K562 (cell line): ENCODE data around the gene TREH. TPM values are rescaled to one million over a fixed set of nuclear protein-coding genes. Genes with fewer than 3 reads are reported as not detected.

Experiments
- ATAC-seq: fragments of 200-7000 bp; cut with Tn5 transposase; 3 replicates; pipeline ENCODE4 v1.9.1; 2020; ENCODE audit warnings: moderate library complexity
- BruUV-seq: library from RNA; stranded (reverse); fragments of 400-500 nt; replicated peaks from 2 replicates; lab custom pipeline; 2021; lab: Mats Ljungman, UMichigan
- CTCF ChIA-PET: fragments of 300-600 bp; formaldehyde crosslinking; extraction: SDS; loops from one replicate; lab custom pipeline; 2021; ENCODE audit warnings: low intra/inter-chr PET ratio; lab: Yijun Ruan, JAX
- POLR2A ChIA-PET: fragments of 300-600, 350-650 bp; sonication (Branson Sonifier 250); formaldehyde crosslinking; extraction: SDS; loops from one replicate; lab custom pipeline; 2021; ENCODE audit warnings: antibody characterized with exemption, inconsistent platforms; lab: Yijun Ruan, JAX
- DNase-seq, 4 experiments: peaks; one replicate each; pipeline versions ENCODE4 v3.0.0 to v3.0.0-alpha.2; 2011 to 2018; ENCODE audit warnings: low spot score in 3 of 4, mixed read lengths in 3 of 4; ENCODE audit errors: extremely low read depth in 1 of 4
- FAIRE-seq: peaks from 2 replicates; lab custom pipeline; 2011; peaks lifted over from hg19 to GRCh38; lab: Jason Lieb, UNC
- H2AFZ ChIP-seq: 2 replicates; pipeline ENCODE4 v1.6.0; 2011; ENCODE audit warnings: low read depth, low read length, control low read depth, inconsistent platforms
- H3K27ac ChIP-seq: fragments of 200-600 bp; 3 replicates; pipeline ENCODE4 v1.8.0; 2011; ENCODE audit warnings: low read depth, mild to moderate bottlenecking, control low read depth, inconsistent platforms, low read length, moderate library complexity, mixed read lengths; ENCODE audit errors: extremely low read depth
- H3K27me3 ChIP-seq, 2 experiments: fragments of 300-600 bp in 1 of 2; 2 replicates in 1 of 2; 3 replicates in 1 of 2; pipeline versions ENCODE4 v1.6.0 to v1.8.0; 2011; ENCODE audit warnings: inconsistent platforms in 2 of 2, low read length in 2 of 2, mild to moderate bottlenecking in 1 of 2, mixed read lengths in 1 of 2, moderate library complexity in 1 of 2; ENCODE audit not compliant: control insufficient read depth in 2 of 2, insufficient read depth in 2 of 2
- H3K36me3 ChIP-seq: fragments of 300-600 bp; 3 replicates; pipeline ENCODE4 v1.8.0; 2011; ENCODE audit warnings: mild to moderate bottlenecking, low read length, inconsistent platforms; ENCODE audit not compliant: control insufficient read depth, insufficient read depth
- H3K4me1 ChIP-seq, 2 experiments: fragments of 200-600 bp in 1 of 2; replicated peaks in 1 of 2; 2 replicates in 1 of 2; 3 replicates in 1 of 2; pipeline versions ENCODE4 v1.5.1 to v1.8.0; 2011; ENCODE audit warnings: inconsistent platforms in 2 of 2, low read length in 2 of 2, mild to moderate bottlenecking in 1 of 2, mixed read lengths in 1 of 2, moderate library complexity in 1 of 2; ENCODE audit not compliant: control insufficient read depth in 2 of 2, insufficient read depth in 2 of 2
- H3K4me2 ChIP-seq: 2 replicates; pipeline ENCODE4 v1.6.1; 2011; ENCODE audit warnings: low read length, control low read depth, inconsistent platforms, mixed read lengths; ENCODE audit not compliant: insufficient read depth
- H3K4me3 ChIP-seq: fragments of 200-600 bp; sonication (generic), shearing (Covaris generic); 2 replicates; pipeline ENCODE4 v1.5.1; 2016; ENCODE audit warnings: control low read depth, inconsistent platforms
- H3K79me2 ChIP-seq: fragments of 200-600 bp; 3 replicates; pipeline ENCODE4 v1.8.0; 2011; ENCODE audit warnings: low read length, inconsistent platforms; ENCODE audit not compliant: control insufficient read depth, insufficient read depth
- H3K9ac ChIP-seq, 2 experiments: 2 replicates each; pipeline versions ENCODE4 v1.6.0 to v1.6.1; 2011; ENCODE audit warnings: low read depth in 2 of 2, low read length in 2 of 2, control low read depth in 1 of 2, inconsistent platforms in 1 of 2, mild to moderate bottlenecking in 1 of 2, mixed read lengths in 1 of 2; ENCODE audit not compliant: insufficient read depth in 1 of 2
- H3K9me1 ChIP-seq: one replicate; pipeline ENCODE4 v1.6.0; 2011; ENCODE audit warnings: inconsistent platforms, mild to moderate bottlenecking, low read length, moderate library complexity; ENCODE audit not compliant: control insufficient read depth, insufficient read depth
- H3K9me3 ChIP-seq: replicated peaks from 2 replicates; pipeline ENCODE4 v1.5.1; 2011; ENCODE audit warnings: low read depth, low read length, inconsistent platforms; ENCODE audit not compliant: control insufficient read depth, insufficient read depth
- H4K20me1 ChIP-seq: replicated peaks from 2 replicates; pipeline ENCODE4 v1.6.1; 2011; ENCODE audit warnings: low read length, inconsistent platforms, mixed read lengths; ENCODE audit not compliant: control insufficient read depth, insufficient read depth
- C11orf30 ChIP-seq: fragments of 450-650 bp; IDR thresholded peaks from 2 replicates; pipeline ENCODE4 v1.6.1; 2016; ENCODE audit warnings: low read depth, mild to moderate bottlenecking
- PHF21A ChIP-seq: fragments of 450-650 bp; IDR thresholded peaks from 2 replicates; pipeline ENCODE4 v1.6.1; 2017; ENCODE audit warnings: low read depth, borderline replicate concordance
- ZNF316 ChIP-seq: fragments of 450-650 bp; IDR thresholded peaks from 2 replicates; pipeline ENCODE4 v1.6.1; 2016
- ZNF347 ChIP-seq: fragments of 450-650 bp; formaldehyde crosslinking; IDR thresholded peaks from 2 replicates; pipeline ENCODE4 v1.4.0; 2020; ENCODE audit warnings: low read depth, mild to moderate bottlenecking, moderate library complexity
- WGBS: fragments of 100-300 bp; shearing (Covaris generic); methylation state at CpG from one replicate; pipeline ENCODE4 v1.1.6; 2016; ENCODE audit warnings: low coverage, mixed read lengths; ENCODE audit not compliant: insufficient coverage; ENCODE audit errors: missing lambda C conversion rate; 5-methylcytosine and 5-hydroxymethylcytosine counted together
- in situ Hi-C: fragments of 300-500 bp; cut with MboI; formaldehyde crosslinking; loops from 4 replicates; pipeline ENCODE4 v1.15.0; 2018; ENCODE audit warnings: inconsistent platforms, mixed read lengths
- intact Hi-C: fragments of 100-400 bp; cut with micrococcal nuclease; formaldehyde crosslinking; loops from 2 replicates; pipeline ENCODE4 v1.14.2; 2022
- polyA plus RNA-seq, 8 experiments: library from polyadenylated mRNA; depleted of rRNA in 4 of 8; stranded (reverse) in 5 of 8; unstranded in 3 of 8; fragments of >200 nt; fragmentation: Nextera tagmentation in 2 of 8; fragmentation: Illumina TruSeq in 1 of 8; extraction: Ambion mirVana in 2 of 8; extraction: Trizol in 1 of 8; gene quantifications; 2 replicates each; pipeline versions ENCODE4 v1.2.1 to v1.2.3, GENCODE V29; 2011 to 2014; ENCODE audit warnings: inconsistent platforms in 1 of 8, missing spikeins in 1 of 8
- total RNA-seq, 7 experiments: library from RNA; depleted of rRNA in 6 of 7; stranded (reverse); fragments of >200 nt in 6 of 7; fragmentation: Illumina TruSeq in 2 of 7; extraction: Trizol in 2 of 7; gene quantifications; 2 replicates each; pipeline versions ENCODE4 v1.2.1 to v1.2.3, GENCODE V29; 2011 to 2021; ENCODE audit warnings: low replicate concordance in 1 of 7
- TF ChIP-seq, protein P1 (sequence below): sonication (generic); formaldehyde crosslinking; IDR thresholded peaks from 2 replicates; pipeline ENCODE4 v1.9.0; 2022; ENCODE audit warnings: mild to moderate bottlenecking, missing genetic modification reagents
- TF ChIP-seq, protein P2 (sequence below): sonication (generic); formaldehyde crosslinking; IDR thresholded peaks from 2 replicates; pipeline ENCODE4 v1.8.0; 2022; ENCODE audit warnings: missing genetic modification reagents, mild to moderate bottlenecking, moderate library complexity, borderline replicate concordance

Gene TREH
- total and polyA plus RNA-seq, 9 of the 15 experiments (the other 6 are each of a cell fraction or from before 2014, with no cell fraction given): 0.09 to 0.20 (median 0.11) TPM; not detected in 6

DNA sequence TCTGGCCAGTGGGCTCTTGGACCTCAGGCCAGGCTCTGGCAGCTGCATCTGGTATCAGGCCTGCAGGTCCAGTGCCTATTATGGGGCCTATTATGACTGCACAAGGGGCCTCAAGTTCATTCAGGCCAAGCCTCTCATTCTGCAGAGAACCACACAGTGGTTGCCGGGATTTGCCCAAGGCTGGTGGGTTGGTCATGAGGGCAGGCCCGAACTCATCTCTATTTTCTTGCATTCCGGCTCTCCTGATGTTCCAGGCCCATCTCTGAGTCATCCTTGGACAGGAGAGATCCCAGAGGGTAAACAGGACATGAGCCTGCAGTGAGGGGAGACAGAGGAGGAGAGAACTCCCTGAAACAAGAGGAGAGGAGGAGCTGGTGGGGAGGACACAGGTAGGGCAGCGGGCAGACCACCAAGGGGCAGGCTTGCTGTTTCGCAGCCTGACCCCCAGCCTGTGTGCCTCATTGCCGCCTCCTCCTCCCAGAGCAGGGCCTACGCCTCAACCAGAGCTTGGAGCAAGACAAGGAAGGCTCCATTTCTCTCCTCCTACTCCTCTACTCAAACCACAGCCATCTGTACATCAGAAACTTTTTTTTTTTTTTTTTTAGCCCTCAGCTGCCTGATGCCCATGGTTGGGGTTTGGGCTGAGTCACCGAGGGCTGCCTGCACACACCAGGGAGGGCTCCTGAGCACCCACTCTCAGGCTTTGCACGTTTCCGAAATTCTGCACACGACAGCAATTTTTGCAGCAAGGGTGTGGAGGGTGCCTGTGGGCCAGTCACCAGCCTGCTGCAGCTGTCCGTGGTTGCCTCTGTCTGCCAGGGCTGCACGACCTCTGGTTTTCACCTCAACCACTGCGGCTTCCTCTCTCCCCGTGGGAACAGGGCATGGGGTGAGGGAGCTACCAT is 12.7 kb upstream of the TREH start:
- in situ Hi-C loops: no loop called here
- H2AFZ ChIP-seq: 0 out of 2 replicates have a peak overlapping the region, but pooled peaks have one; percentile 4

More for the DNA sequence above, 12.7 kb upstream of the TREH start:
- POLR2A ChIA-PET: interaction anchor here (0.8 to 1.6 kb wide), 5 partner anchors 13 to 98 kb away, joined by 3 to 6 read pairs (median 3); no protein-coding TSS in a partner anchor
- no peak for DNase-seq
- CTCF ChIA-PET: no interaction called here
- H3K79me2 ChIP-seq: no peaks in the 10 kb centered on the region
- H4K20me1 ChIP-seq: no peaks in the 10 kb centered on the region
- H3K4me1 ChIP-seq: peaks cover 0 to 41% of the 10 kb centered on the region in 2 experiments; a peak in 3 of 5 replicates
- no peaks in the 10 kb centered on the region for H3K9me1 ChIP-seq
- no peak overlapping the region for H3K27ac ChIP-seq
- TF ChIP-seq, protein P1, sequence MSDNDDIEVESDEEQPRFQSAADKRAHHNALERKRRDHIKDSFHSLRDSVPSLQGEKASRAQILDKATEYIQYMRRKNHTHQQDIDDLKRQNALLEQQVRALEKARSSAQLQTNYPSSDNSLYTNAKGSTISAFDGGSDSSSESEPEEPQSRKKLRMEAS (CRISPR knock-in tag): 0 out of 2 replicates have a peak, but pooled peaks have one; percentile 18
- TF ChIP-seq, protein P2, sequence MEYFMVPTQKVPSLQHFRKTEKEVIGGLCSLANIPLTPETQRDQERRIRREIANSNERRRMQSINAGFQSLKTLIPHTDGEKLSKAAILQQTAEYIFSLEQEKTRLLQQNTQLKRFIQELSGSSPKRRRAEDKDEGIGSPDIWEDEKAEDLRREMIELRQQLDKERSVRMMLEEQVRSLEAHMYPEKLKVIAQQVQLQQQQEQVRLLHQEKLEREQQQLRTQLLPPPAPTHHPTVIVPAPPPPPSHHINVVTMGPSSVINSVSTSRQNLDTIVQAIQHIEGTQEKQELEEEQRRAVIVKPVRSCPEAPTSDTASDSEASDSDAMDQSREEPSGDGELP: no peak
- TF ChIP-seq ZNF347 (CRISPR knock-in tag) (no peak), C11orf30 (peak; percentile 34), ZNF316 (peak; percentile 68), PHF21A (no peak)
- intact Hi-C loops: loop anchor here (2.0 to 5.0 kb wide), 2 partner anchors 55 to 237 kb away; no protein-coding TSS in a partner anchor
- FAIRE-seq: no peak
- no peak overlapping the region for H3K4me2 ChIP-seq
- H3K9me3 ChIP-seq: no peaks in the 10 kb centered on the region; the same call in 1 of the 2 replicates
- no peak overlapping the region for H3K4me3 ChIP-seq
- ATAC-seq: no peak
- no peaks in the 10 kb centered on the region for H3K36me3 ChIP-seq
- peak overlapping the region in 1 of 2 experiments; percentile 49; a peak in 1 of 4 replicates for H3K9ac ChIP-seq
- BruUV-seq: no TSS peak
- no peaks in the 10 kb centered on the region for H3K27me3 ChIP-seq
- 47% methylated on average over 15 of the region's 15 CpGs for WGBS
